NOMO-1 treated with dmso at 0.1 percent for 144 hours (cell line): ENCODE data around the gene SLIT3.

Experiments used
- DNase-seq: peaks from one replicate; lab custom pipeline; 2025; ENCODE audit not compliant: unreplicated experiment; lab: John Stamatoyannopoulos, UW

Gene SLIT3

DNA sequence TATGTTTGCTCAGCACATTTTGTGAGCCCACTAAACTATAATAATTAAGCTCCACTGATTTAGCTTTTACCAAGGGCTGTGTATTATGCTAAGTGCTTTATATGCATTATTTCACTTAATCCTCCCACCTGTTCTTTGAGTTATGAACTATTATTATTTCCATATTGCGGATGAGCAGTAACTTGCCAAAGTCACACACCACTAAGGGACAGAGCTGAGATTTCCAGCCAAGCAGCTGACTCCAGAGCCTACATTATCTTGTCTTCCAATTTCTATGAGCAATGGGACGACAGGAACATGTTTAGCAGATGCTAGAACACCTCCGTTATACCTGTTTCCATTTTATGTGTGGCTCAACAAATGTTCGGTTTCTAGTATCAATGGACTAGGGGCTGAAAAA is 484.3 kb downstream of the SLIT3 start:
- DNase-seq: no peak

DNA sequence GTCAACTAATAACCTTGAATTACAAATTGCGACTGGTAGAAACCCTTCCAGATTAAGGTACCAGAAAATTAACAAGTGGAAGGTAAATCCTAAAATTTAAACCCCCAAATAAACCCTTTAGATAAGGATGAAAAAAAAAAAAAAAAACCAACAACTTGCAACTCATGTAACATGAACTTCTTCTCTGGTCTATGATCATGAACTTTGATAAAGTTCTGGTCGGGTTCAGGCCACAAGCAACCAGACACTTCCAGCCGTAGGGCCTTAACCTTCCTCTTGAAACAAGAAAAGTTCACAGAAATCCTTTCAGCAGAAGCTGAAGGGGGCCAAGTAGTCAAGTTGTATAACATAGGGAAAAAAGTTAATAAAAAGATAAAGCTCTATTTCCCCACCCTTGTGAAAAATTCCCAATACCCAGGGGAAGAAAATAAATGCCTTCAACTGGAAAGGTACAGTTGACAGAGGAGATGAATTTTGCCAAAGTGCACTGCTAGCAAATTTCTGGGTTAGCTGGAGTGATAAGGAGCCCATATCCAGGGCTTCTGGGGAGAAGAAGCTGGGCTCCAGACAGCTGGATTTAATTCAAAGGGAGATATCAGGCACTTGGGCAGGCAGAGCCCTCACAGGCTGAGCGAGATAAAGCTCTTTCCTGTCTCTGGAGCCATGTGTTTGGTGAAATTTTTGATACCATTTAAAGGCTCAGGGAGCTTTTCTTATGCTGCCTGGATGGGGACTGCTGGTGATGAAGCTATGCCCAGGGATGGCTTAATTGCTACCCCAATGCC is 487.6 kb downstream of the SLIT3 start:
- DNase-seq: no peak

DNA sequence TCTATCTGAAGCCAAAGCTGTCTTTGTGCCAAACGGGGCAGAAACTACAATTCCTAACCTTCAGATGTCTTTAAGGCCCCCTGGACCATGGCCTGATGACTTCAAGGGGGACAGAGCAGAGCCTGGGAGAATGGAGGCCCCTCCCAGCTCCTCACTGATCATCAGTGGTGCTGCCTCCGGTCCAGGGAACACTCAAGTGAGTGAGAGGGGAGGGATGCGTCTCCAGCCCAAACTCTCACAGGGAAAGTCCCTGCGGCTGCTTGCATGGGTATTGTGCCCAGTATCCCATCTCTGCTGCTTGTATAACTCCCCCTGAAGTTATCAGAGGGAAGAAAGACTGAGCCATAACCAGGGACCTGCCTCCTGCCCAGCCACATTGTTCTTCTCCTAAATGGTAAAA is 490.3 kb downstream of the SLIT3 start:
- no peak for DNase-seq

DNA sequence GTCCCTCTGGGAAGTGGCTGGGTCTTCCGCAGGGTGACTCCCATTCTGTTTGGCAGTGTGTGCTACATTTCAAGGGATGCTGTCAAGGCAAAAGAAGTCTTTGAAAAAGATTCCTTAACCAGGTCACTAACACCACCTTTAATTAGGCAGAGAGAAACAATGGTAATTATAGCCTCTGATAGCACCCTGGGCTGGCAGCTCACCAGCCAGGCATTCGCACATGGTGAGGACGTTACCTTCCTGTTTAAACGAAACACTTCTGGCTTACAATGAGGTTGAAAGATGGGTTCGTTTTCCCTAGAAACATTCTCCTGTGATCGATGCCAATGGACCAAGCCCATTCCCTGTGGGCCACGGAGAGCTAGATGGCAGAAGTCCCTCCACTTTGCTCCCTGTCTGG is 491.7 kb downstream of the SLIT3 start:
- no peak for DNase-seq

DNA sequence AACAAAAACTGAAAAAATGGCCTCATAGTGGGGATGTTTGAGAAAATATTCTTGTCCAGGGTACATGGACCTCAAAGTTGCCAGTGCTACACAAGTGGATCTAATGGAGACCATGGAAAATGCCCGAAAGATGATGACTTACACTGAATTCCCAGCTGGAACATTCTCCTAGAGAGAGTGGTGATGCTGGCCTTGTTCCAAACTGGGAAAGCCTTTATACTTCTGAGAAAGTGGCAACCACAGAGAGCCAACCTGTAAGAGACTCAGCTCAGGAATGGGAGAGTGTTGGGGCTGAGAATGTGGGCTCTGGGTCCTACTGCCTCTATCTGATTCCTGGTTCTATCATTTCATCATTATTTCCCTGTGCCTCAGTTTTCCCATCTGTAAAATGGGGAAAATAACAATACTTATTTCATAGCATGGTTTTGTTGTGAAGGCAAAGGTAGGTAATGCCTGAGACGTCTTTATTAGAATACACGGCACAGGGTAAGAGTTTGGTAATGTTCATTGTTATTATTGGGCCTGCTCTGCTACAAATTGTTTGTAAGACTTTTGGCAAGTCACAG is 492.8 kb downstream of the SLIT3 start:
- no peak for DNase-seq

DNA sequence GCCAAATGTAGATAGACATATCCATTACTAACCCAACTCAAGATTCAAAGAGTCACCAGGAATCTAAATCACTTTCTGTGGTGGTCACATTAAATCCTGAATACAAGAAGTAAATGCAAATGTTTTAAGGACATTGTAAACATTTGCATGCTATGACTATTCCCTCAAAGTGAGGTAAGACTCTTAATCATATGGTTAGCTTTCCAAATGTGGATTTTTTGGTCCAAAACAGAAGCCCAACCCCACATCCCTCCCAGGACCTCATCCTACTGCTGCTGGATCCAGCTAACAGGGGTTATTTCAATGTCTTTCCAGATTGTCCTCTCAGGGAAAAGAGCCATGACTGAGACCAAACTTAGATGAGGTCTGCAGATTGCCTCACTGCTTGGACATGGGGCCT is 493.7 kb downstream of the SLIT3 start:
- DNase-seq: no peak

DNA sequence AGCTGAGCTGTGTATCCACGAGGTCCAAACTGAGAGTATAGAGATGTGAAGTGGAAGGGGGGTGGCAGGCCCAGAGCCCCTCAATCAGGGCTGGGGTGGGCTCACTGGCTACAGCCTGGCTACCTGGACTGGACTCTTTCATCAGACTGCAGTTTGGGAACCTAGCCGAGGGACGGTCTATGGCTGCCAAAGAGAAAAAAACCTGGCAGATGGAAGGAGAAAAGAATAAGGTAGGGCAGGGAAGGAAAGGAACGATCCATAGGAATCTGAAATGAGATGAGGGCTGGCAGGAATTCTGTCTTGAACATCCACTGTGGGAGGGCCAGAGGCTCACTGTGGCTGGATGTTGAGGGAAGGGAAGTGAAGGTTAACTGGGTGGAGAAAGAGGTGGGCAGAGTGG is 497.4 kb downstream of the SLIT3 start:
- no peak for DNase-seq

DNA sequence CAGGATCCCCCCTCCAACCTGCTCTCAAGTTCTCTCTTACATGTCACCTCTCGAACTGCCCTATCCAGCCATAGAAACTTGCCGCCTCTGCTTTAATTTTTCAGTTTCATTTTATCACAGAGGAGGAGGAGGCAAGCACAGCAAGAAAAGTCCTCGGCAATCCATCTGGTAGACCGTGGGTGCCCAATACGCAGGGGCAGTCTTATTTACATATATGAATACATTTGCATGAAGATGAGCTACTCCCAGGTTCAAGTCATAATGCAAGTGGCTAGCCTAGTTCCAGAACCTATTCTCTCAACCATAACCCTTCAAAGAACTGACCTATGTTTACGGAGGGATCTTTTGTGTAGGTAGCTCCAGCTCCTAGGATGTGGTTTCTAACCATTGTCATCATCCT is 498.6 kb downstream of the SLIT3 start:
- DNase-seq: no peak

DNA sequence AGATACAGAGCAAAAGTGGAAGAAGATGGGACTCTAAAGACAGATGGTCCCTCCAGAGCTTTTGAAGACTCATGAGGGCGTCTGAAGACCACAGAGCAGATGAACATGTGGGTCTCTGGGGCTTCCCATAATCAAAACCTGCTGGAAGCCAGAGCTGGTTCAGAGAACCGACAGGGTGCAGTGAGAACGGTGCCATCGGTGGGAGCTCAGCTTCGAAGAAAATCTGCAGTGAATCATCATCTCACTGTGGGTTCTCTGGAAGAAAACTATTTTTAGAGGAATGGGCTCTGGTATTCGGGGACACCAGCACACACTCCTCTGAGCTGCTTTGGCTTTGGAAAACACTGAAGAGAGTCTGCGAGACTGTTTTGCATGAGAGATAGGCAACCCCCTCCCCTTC is 499.4 kb downstream of the SLIT3 start:
- DNase-seq: no peak

DNA sequence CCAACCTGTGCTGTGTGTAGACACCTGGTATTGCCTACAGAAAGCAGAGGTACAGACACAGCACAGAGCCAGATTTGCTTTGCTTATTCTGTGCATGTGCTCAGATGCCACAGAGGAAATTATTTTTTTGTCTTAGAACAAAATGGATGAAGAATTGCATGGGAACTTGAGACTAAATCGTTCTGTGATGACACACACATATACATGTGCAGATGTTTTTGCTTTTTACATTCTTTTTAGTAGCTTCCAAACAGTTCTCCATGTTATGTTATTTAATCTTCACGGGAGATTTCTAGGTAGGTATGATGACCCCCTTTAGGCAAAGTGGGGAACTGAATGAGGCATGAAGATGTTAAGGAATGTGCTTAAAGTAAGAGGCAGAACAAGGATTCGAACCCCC is 500.2 kb downstream of the SLIT3 start:
- no peak for DNase-seq

DNA sequence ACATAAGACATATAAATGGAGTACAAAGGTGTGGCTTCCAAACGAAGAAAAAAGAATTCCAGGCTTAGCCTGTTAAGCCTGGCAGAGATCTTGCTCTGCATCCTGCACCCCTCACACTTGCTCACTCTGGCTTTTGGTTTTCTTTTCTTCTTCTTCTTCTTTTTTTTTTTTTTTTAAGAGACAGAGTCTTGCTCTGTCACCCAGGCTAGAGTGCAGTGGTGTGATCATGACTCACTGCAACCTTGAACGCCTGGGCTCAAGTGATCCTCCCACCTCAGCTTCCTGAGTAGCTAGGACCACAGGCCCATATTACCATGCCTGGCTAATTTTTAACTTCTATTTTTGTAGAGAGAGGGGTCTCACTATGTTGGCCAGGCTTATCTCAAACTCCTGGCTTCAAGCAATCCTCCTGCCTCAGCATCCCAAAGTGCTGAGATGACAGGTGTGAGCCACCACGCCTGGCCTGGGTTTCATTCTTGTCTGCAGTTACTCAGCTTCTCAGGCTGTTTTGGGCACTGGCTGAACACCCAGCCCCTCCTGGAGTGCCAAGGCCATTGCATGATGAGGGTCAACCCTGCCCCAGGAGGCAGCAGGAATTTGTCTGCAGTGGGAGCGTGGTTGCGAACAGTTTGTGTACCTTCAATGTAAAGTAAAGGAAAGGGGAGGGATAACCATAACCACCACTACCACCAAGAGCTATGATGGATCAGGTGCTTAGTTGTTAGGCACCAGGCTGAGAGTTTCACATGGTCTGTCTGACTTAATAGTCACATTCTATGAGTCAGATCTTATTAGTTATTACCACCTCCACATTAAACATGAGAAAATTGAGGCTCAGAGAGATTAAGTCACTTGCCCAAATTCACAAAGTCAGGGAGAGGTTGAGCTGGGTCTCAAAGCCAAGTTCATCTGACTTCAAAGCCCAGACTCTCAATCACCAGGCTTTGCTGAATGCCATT is 502.6 kb downstream of the SLIT3 start:
- DNase-seq: no peak

DNA sequence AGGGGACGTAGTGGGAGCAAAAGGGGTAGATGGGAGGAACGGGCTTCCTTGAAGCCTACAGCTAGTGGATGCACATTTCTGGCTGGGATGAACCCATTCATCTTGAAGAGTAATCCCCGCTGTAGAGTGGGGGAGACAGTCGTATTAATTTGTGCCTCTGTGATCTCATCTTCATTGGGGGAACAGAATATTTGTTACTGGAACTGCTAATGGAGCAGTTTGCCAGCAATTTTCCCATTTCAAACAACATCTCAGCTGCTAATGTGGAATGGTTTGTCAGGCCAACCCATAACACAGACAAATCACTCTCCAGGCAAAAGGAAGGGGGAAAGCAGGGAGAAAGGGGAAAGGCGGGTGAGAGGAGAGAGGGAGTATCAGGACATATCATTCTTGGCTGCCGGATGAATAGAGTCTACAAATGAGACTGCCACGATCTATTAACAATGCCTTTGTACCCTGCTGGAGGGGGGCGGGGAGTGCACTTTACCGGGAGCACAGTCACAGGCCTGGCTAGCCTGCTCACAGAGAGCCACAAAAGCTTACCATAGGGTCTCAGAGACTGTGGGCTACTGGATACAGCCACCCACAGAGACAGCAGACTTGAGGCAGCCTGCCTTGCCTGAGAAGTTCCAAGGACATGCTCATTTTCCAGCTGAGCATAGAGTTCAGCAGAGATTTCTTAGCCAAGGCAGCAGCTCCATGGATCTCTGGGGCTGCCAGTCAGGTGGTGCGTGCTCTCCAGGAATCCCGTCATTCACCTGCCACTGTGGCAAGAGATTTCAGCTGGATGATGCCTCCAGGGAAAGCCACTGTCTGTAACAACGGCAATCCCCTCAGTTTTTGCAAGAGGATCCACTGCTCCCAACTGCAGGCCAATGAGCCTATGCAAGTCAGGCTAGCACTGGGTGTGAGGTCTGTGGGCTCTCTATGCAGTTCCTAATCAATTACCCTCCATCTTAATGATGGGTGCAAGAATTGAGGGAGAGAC is 504.1 kb downstream of the SLIT3 start:
- DNase-seq: no peak

DNA sequence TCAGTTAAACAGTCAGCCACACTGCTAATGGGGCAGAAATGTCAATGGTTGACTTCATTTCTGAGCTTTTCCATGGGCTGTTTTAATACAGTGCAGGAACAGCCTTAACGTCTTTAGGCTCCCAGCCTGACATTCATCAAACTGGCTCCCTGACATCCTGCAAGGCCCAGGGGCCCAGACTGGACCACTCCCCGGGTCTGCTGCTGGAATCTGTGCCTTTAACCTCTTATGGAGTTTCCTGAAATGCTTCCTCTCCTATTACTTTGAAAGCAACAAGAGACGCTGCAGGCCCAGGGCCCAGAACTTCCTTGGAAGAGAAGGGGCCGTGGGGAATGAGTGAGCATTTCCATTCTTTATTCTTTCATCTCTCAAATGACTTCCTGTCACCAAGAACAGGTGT is 504.9 kb downstream of the SLIT3 start:
- DNase-seq: no peak

DNA sequence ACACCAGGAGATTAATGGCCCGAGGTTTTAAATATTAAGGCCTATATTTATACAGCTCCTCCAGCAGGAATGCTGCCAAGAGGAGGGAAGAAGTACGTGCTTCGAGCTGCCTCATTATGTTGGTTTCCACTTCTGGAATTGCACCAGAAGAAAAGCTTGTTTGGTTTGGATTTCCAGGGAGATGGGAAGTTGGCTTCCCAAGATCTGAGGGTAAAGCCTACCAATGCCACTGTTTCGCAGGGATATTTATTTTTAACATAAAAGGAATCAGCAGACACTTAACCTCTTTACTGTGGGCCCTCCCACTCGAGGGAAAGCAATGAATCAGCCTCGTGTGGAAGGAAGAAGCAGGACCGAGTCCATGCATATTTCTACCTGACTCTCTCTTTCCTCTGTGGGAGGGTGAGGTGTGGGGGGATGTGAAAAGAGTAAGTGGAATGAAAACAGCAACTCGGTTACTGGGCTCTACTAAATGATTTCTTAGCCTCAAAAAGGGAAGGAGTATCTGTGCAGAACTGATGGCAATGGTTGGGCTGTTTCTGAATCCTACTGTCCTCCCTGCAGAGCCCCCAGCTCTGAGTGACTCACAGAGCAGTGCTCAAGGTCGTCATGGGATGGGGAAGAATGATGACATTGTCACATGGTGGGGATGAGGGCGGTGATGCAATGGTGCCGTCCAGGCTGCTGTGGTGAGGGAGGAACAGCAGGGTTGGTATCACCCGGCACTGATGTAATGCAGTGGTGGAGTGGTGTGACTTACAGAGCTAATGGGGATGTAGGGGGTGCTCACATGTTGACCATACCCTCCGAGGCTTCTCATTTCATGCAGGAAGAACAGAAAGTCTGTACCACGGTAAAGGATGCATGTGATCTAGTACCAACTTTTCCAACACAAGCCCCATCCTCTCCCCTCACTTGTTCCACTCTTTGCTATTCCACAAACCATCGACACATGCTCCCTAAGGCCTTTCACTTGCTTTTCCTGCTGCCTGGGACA is 506.8 kb downstream of the SLIT3 start:
- no peak for DNase-seq

DNA sequence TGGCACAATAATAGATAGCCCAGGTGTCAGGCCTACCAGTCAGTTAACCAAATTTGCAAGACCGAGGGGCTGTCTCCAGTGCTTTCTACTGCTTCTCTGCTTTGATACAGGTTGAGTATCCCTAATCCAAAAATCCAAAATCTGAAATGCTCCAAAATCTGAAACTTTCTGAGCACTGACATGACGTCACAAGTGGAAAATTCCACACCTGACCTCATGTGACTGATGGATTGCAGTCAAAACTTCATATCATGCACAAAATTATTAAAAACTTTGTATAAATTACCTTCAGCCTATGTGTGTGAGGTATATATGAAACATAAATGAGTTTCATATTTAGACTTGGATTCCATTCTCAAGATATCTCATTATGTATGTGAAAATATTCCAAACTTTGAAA is 508.3 kb downstream of the SLIT3 start:
- no peak for DNase-seq

DNA sequence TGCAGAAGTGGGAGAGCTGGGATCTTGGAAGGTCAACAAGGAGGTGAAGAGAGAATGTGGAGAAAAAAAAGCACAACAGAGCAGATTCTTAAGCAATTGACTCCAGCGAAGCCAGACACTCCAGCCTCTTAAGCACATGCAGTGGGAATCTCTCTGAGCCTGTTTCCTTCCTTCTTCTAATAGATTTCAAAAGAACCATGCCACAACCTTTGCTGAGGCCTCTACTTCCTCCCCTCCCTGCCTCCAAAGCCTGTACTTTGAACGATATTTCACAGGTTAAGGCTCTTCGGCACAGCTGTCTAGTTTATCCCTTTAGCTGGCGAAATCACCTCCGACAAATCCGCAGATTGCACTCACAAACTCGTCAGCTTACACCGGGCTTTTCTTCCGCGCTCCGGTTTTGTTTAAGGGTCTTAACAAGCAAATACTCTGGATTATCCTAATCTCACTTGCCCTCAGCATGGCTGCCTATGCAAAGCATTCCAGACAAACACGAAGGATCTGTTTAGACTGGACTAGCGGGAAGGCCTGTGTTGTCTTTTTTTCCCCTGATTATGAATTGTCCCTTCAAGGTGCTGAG is 510.2 kb downstream of the SLIT3 start:
- peak; percentile 1 for DNase-seq

DNA sequence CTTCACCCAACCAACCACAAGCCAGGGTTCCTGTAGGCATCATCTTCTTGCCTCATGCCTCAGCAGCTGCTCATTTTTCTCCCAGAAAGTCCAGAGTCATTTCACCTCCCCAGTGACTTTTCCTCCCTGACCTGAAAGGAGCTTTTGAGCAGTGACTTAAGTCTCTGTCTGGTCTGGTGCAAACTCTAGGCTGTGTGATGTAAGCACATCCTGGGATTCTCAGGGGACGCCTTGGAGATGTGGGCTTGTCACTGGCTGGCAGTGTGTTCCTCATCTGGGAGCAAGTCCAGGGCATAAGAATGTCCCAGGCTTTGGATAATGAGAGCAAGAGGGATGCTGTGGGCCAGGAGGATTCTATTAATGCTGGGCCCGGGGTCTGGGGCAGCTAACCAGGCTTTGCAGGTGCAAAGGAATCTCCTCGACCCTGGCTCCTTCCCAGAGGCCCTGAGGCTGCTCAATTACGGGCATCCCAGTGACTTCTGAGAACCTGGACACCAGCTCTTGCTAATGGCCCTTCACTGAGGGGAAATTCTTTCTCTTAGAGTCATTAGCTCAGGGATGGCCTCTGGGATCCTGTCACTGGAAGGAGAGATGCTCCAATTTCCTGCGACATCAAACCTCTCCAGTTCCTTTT is 510.8 kb downstream of the SLIT3 start:
- DNase-seq: no peak

DNA sequence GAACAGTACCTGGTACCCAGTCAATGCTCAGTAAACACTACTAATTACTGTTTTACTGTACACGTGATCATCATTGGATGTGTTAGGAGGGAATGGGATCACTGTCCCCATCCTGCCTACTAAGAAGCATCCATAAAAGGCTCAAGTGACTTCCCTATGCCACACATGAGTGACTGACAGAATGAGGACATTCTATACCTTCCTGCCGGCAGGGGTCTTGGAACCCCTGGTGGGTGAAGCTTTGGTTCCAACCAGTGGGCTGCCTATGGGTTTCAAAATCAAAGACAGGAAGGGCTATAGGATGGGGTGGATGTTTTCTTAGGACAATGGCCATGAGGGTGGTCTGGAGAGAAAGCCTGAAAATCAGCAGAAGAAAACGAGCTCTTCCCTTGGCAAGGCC is 512.2 kb downstream of the SLIT3 start:
- no peak for DNase-seq

DNA sequence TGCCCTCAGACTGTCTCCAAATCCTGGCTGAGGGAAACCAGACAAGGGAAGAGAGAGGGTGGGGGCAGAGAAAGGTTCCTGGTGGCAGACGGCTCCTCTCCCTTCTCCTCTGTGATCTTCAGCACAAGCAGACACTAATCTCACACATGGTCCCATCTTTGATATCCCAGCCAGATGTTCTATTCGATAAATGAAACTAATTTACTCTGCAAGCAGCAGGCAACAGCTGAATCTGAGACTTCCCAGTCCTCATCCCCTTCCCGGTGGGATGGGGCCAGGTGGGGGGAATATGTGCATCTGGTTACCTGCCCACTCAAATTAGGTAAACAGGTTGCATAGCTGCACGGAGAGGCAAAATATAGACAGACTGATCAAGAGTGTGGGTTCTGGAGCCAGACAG is 512.8 kb downstream of the SLIT3 start:
- no peak for DNase-seq
